Activated T-helper 1 cell treated with anti-CD3 and anti-CD28 coated beads, Interleukin-12 subunit alpha, Interleukin-12 subunit beta, Interleukin-2, Interleukin-4 antibody, amounts not matched to agents 30 ng/mL and 10 ng/mL and 1 ng/mL, durations not matched to agents 14 hours and 24 hours and 36 hours (primary cell): Measurements from ENCODE around the gene VCAM1. TPM values are rescaled to one million over a fixed set of nuclear protein-coding genes. Genes with fewer than 3 reads are reported as not detected.

Source experiments
- DNase-seq: peaks from one replicate; pipeline ENCODE4 v3.0.0; 2021; ENCODE audit warnings: low spot score
- H3K27ac Mint-ChIP-seq: one replicate; pipeline ENCODE4 v1.8.0; 2021; ENCODE audit warnings: mild to moderate bottlenecking, mixed read lengths
- H3K27me3 Mint-ChIP-seq: one replicate; pipeline ENCODE4 v1.8.0; 2022; ENCODE audit warnings: mild to moderate bottlenecking, moderate library complexity, mixed read lengths; ENCODE audit not compliant: insufficient read depth
- H3K36me3 Mint-ChIP-seq: one replicate; pipeline ENCODE4 v1.8.0; 2021; ENCODE audit warnings: low read depth, mixed read lengths
- H3K4me1 Mint-ChIP-seq: one replicate; pipeline ENCODE4 v1.8.0; 2021; ENCODE audit warnings: low read depth, mixed read lengths
- H3K4me3 Mint-ChIP-seq: one replicate; pipeline ENCODE4 v1.8.0; 2021; ENCODE audit warnings: mild to moderate bottlenecking, moderate library complexity, mixed read lengths
- H3K9me3 Mint-ChIP-seq: one replicate; pipeline ENCODE4 v1.8.0; 2021; ENCODE audit warnings: mixed read lengths
- intact Hi-C: fragments of 100-400 bp; cut with micrococcal nuclease; formaldehyde crosslinking; loops from one replicate; pipeline ENCODE4 v1.15.1; 2024
- total RNA-seq: library from RNA; stranded (reverse); gene quantifications from 2 replicates; pipeline ENCODE4 v1.2.3, GENCODE V29; 2022

VCAM1 gene, protein sequence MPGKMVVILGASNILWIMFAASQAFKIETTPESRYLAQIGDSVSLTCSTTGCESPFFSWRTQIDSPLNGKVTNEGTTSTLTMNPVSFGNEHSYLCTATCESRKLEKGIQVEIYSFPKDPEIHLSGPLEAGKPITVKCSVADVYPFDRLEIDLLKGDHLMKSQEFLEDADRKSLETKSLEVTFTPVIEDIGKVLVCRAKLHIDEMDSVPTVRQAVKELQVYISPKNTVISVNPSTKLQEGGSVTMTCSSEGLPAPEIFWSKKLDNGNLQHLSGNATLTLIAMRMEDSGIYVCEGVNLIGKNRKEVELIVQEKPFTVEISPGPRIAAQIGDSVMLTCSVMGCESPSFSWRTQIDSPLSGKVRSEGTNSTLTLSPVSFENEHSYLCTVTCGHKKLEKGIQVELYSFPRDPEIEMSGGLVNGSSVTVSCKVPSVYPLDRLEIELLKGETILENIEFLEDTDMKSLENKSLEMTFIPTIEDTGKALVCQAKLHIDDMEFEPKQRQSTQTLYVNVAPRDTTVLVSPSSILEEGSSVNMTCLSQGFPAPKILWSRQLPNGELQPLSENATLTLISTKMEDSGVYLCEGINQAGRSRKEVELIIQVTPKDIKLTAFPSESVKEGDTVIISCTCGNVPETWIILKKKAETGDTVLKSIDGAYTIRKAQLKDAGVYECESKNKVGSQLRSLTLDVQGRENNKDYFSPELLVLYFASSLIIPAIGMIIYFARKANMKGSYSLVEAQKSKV
- total RNA-seq: 0.10 TPM in 1 of 2 replicates, not detected in the other

DNA sequence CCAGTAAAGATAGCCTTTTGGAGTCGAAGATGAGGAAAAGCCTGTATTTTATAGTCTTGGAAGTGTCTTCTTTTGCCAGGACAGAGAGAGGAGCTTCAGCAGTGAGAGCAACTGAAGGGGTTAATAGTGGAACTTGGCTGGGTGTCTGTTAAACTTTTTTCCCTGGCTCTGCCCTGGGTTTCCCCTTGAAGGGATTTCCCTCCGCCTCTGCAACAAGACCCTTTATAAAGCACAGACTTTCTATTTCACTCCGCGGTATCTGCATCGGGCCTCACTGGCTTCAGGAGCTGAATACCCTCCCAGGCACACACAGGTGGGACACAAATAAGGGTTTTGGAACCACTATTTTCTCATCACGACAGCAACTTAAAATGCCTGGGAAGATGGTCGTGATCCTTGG, at the start of gene VCAM1:
TSS of gene VCAM1 (plus strand) at position 253 of the 400 bp plus-strand sequence. CDS start at position 372, 119 bp downstream.
- no peak within 1 kb of the TSS for H3K27ac Mint-ChIP-seq
- peaks cover 4% of the 10 kb centered on the region for H3K27me3 Mint-ChIP-seq
- no peaks in the 10 kb centered on the region for H3K36me3 Mint-ChIP-seq
- no peak within 1 kb of the TSS for H3K4me3 Mint-ChIP-seq
- H3K4me1 Mint-ChIP-seq: no peaks in the 10 kb centered on the region
- DNase-seq: no peak
- intact Hi-C loops: no loop called here
- H3K9me3 Mint-ChIP-seq: no peaks in the 10 kb centered on the region

DNA sequence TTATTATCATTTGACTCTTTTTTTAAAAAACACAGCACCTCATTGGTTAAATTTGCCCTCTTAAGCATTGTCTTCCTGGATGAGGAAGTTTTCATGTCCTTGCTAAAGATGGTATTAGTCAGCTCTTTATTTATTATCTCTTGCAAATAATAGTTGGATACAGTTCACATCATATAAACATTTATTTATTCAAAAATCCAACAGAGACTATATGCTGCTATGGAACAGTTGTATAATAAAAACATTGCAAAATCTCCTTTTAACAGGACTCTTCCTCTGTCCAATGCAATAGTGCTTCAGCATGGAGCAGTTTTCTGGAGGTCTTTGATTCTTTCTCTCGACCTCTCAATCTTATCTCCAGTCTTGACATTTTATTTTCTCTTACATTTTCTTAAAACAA, 49.5 kb upstream of the VCAM1 start:
- intact Hi-C loops: no loop called here
- H3K27me3 Mint-ChIP-seq: peaks cover 5% of the 10 kb centered on the region
- H3K4me3 Mint-ChIP-seq: no peak overlapping the region
- H3K4me1 Mint-ChIP-seq: no peaks in the 10 kb centered on the region
- no peaks in the 10 kb centered on the region for H3K36me3 Mint-ChIP-seq
- H3K9me3 Mint-ChIP-seq: no peaks in the 10 kb centered on the region
- no peak for DNase-seq
- no peak overlapping the region for H3K27ac Mint-ChIP-seq

DNA sequence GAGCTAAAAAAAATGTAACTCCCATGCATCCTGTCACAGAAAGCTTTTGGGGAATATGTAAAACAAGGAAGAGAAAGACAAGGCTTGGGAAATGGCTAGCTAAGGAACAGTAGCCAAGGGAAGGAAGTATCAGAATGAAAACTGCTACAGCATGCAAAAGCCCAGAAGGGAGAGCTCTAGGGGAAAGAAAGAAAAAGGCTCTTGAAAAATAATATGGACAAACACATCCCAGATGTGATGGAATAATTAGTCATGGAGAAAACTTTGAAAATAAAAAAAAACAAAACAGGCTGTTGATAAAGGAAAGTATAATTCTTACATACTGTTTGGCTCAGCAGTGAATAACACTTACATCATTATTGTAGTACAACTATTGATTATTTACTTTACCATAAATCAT, 47.9 kb upstream of the VCAM1 start:
- Mint-ChIP-seq H3K9me3 (no peaks in the 10 kb centered on the region), H3K4me1 (no peaks in the 10 kb centered on the region), H3K36me3 (no peaks in the 10 kb centered on the region), H3K4me3 (no peak overlapping the region), H3K27me3 (peaks cover 5% of the 10 kb centered on the region), H3K27ac (no peak overlapping the region)
- no peak for DNase-seq
- intact Hi-C loops: no loop called here

DNA sequence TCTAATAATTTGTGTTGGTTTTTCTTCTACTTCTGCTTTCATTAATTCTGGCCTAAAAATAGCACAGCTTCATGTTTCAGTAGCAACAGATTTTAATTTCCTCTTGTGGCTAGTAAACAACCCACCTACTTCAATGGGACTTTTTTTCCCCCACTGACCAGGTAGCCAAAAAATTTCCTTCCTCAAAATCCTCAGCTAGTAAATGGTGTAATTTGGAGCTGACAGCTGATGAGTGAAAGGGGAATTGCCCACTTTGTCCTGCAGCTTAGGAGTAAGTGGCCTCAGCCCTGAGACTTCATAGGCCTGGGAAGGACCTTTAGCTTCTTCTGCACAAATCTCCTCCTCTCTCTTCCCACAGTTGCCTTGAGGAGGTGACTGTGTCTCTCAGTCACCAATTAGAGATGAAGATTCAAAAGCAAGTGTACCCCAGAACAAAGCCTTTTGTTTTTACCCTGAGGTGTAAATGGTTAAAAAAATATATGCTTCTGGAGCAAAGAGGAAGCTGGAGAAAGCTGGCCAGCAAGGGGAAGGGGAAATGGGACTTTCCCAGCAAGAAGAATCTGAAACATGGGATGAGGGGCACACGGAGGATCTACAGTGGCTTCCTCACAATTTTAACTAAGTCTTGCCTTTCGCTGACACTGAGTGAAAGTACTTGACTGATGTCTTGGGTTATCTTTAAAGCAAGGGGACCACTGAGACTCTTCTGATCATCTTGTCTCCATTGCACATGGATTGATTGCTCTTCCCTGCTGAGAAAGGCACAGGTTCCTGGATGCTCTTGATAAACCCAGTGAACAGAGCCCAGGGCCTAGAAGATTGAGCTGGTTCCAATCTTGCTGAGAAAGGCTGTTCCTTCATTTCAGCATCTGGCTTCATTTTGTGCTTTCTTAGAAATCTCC, 35.8 kb upstream of the VCAM1 start:
- no peak overlapping the region for H3K27ac Mint-ChIP-seq
- H3K4me3 Mint-ChIP-seq: no peak overlapping the region
- DNase-seq: no peak
- no peaks in the 10 kb centered on the region for H3K27me3 Mint-ChIP-seq
- no peaks in the 10 kb centered on the region for H3K9me3 Mint-ChIP-seq
- H3K4me1 Mint-ChIP-seq: no peaks in the 10 kb centered on the region
- H3K36me3 Mint-ChIP-seq: no peaks in the 10 kb centered on the region
- intact Hi-C loops: no loop called here

DNA sequence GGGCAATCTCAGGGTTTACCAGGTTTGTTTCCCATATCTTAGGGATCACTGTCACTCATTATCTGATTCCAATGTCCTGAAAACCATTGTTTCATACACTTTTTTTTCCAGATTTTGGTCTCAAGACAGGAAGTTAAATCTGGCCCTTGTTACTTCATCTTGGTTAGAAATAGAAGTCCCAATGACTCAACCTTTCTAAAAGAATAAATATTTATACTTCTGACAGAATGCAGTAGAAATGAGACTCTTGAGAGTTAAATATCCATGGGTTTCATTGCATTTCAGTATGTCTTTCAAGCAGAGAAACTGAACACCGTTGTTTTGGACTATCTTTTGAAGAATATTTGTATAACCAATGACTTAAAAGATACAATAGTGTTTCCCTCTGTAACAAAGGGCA, 19.8 kb upstream of the VCAM1 start:
- Mint-ChIP-seq H3K9me3 (peaks cover 2% of the 10 kb centered on the region), H3K4me3 (no peak overlapping the region), H3K4me1 (no peaks in the 10 kb centered on the region), H3K27me3 (peaks cover 6% of the 10 kb centered on the region), H3K27ac (no peak overlapping the region), H3K36me3 (no peaks in the 10 kb centered on the region)
- intact Hi-C loops: no loop called here
- no peak for DNase-seq

DNA sequence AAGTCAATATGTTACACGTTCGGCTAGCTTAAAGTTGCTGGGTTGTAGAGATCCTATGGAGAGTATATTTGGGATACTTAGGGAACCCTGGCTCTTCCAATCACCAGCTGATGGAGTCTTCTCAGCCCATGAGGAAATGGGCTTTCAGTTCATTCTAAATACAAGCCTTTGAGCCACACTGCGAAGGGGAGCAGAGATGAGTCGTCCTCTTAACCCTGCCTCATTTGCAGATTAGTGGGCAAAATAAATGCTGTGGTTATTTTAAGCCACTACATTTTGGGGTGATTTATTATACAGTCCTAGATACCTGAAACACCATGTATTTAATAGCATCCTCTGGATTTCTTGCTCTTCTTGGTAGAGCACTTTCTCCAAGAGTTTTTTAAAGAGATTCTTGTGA, 19.0 kb upstream of the VCAM1 start:
- no peak overlapping the region for H3K27ac Mint-ChIP-seq
- H3K36me3 Mint-ChIP-seq: no peaks in the 10 kb centered on the region
- H3K27me3 Mint-ChIP-seq: peaks cover 6% of the 10 kb centered on the region
- H3K9me3 Mint-ChIP-seq: no peaks in the 10 kb centered on the region
- DNase-seq: no peak
- intact Hi-C loops: no loop called here
- no peaks in the 10 kb centered on the region for H3K4me1 Mint-ChIP-seq
- no peak overlapping the region for H3K4me3 Mint-ChIP-seq

DNA sequence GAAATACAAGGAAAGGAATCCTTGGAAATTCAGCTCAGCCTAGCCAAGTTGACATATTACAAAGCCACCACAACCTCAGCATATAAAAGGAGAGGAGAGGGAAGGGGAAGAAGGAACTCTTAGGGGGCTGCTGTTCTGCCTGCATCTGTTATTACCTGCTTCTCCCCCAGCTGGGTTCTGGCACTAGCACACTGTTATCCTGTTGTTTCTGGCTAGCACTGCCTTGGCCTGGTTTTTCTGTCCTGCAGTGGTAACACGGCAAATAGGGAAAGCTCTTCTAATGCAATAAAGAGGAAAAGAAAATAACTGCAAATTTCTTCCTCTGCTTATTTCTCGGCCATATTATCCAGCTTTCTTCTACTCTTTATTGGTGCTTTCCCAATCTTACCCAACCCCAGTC, 16.5 kb upstream of the VCAM1 start:
- Mint-ChIP-seq H3K4me1 (no peaks in the 10 kb centered on the region), H3K4me3 (no peak overlapping the region), H3K9me3 (no peaks in the 10 kb centered on the region), H3K36me3 (no peaks in the 10 kb centered on the region), H3K27me3 (peaks cover 5% of the 10 kb centered on the region), H3K27ac (no peak overlapping the region)
- intact Hi-C loops: no loop called here
- no peak for DNase-seq

DNA sequence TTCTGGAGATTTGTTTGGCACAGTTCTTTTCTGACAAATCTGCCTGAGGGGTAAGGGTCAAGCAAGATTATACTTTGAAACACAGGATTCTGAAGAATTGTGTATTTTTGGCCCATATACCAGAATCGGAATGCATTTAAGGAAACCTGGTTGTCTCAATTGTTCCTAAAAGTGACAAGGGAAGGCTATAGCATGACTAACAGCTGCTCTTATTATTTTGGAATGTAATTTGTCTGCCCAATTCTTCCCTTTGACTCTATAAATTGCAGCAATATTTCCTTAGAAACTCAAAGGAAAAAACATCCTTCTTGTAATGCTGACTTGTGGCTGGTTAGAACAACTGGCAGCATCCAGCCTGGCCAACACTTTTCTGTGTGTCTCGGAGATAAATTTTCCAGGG, 15.8 kb upstream of the VCAM1 start:
- Mint-ChIP-seq H3K27me3 (no peaks in the 10 kb centered on the region), H3K9me3 (no peaks in the 10 kb centered on the region), H3K27ac (no peak overlapping the region), H3K36me3 (no peaks in the 10 kb centered on the region), H3K4me1 (no peaks in the 10 kb centered on the region), H3K4me3 (no peak overlapping the region)
- intact Hi-C loops: no loop called here
- DNase-seq: no peak

DNA sequence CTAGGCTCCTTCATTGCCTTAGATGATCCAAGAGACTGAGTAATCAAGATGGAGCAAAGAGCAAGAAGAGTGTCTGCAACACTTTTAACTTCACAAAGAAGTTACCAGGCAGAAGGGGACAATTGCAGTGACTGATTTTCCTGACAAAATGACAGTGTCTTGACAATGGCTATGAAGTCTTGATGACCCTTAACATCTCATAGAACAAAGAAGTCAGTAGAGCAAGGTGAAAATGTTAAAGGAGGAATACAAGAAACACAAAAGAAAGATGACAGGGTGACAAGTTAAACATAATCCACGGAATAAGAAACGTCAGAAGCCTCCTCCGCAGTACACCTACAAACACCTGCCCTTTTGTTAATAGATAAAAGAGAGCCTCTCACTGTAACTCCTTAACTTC, 15.1 kb upstream of the VCAM1 start:
- H3K27ac Mint-ChIP-seq: no peak overlapping the region
- intact Hi-C loops: no loop called here

DNA sequence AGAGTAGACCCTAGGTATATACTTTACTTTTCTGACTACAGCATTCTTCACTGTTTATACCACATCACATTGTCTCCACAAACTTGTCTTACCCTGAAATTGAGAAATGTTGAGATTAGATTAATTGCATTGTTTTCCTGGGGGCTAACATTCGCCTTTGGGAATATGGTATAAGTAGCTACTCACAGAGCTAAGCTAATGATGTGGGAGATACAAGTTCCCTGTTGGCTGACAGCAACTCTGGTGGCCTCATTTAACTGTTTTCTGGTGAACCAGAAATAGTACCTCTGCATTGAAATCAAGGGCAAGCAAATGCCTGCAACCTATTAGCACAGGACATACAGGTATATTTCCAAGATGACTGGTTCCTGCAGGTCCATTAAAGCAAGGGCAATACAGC, 13.2 kb upstream of the VCAM1 start:
- Mint-ChIP-seq H3K9me3 (no peaks in the 10 kb centered on the region), H3K4me3 (no peak overlapping the region), H3K4me1 (no peaks in the 10 kb centered on the region), H3K27ac (no peak overlapping the region), H3K27me3 (peaks cover 2% of the 10 kb centered on the region), H3K36me3 (no peaks in the 10 kb centered on the region)
- DNase-seq: no peak
- intact Hi-C loops: no loop called here

More for the DNA sequence above, 15.1 kb upstream of the VCAM1 start:
- H3K4me1 Mint-ChIP-seq: no peaks in the 10 kb centered on the region
- peaks cover 2% of the 10 kb centered on the region for H3K27me3 Mint-ChIP-seq
- no peak for DNase-seq
- H3K4me3 Mint-ChIP-seq: no peak overlapping the region
- no peaks in the 10 kb centered on the region for H3K9me3 Mint-ChIP-seq
- H3K36me3 Mint-ChIP-seq: no peaks in the 10 kb centered on the region

DNA sequence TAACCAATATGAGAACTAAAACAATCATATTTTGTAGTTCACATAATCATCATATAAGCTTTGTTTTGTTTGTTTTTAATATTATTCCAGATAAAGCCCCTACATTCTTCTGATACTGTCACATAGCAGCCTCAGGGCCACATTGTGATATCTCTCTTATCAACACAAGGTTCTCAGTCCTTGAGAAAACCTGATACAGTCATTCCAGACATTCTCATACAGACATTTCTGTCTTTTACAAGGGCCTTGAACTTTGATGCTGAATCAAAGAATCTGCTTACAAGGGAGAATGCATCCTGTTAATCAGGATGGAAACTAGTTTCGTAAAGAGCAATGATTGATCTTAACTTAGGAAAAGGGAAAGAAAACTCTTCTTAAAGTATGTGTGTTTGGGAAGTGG, 12.7 kb upstream of the VCAM1 start:
- Mint-ChIP-seq H3K9me3 (no peaks in the 10 kb centered on the region), H3K4me3 (no peak overlapping the region), H3K4me1 (no peaks in the 10 kb centered on the region), H3K36me3 (no peaks in the 10 kb centered on the region), H3K27ac (no peak overlapping the region), H3K27me3 (peaks cover 2% of the 10 kb centered on the region)
- intact Hi-C loops: no loop called here
- no peak for DNase-seq

DNA sequence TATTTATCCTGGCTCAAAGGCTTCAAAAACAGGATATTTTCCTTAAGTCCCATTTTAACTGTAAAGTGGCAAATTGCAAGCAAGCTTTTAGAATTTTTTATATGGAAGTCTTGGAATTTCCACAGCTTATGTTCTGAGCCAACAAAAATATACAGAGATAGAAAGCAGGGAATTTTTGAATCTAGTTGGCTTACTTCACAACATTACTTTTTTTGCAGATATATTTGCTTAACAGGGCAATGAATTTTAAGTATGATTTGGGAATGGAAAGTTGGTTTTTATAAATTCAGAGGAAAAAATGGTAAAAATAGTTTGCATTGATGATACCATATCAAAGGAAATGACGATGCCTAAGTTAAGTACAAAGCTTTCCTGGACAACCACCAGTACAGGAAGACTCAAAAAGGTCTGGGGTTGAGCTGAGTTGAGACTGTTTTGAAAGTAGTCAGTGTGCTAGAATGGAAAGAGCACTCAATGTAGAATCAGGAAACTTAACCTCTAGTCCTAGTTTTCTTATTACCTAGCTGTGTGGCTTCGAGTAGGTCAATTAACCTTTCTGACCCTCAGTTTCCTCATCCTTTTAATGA, 11.0 kb upstream of the VCAM1 start:
- Mint-ChIP-seq H3K36me3 (no peaks in the 10 kb centered on the region), H3K4me3 (no peak overlapping the region), H3K9me3 (no peaks in the 10 kb centered on the region), H3K27ac (no peak overlapping the region), H3K27me3 (peaks cover 2% of the 10 kb centered on the region), H3K4me1 (peaks cover 9% of the 10 kb centered on the region)
- no peak for DNase-seq
- intact Hi-C loops: no loop called here
